Lung (tissue), 12 donors: ENCODE data around the gene XPO5. TPM values are rescaled to one million over a fixed set of nuclear protein-coding genes. Genes with fewer than 3 reads are reported as not detected.
A peak's percentile ranks its signal among the peaks of the same experiment; 100 is the strongest.

Source experiments
- ATAC-seq: fragments of 200-7000 bp; cut with Tn5 transposase; one replicate; pipeline ENCODE4 v1.9.1; 2020; ENCODE audit warnings: moderate number of reproducible peaks; ENCODE audit not compliant: insufficient read depth, low FRiP score
- DNase-seq, 3 donors: peaks; one replicate each; pipeline ENCODE4 v3.0.0-alpha.2; 2013 to 2017
- H3K27ac ChIP-seq, 2 donors: one replicate each; pipeline ENCODE4 v1.5.1; 2013; ENCODE audit warnings: mild to moderate bottlenecking in 2 of 2, moderate library complexity in 2 of 2, control low read depth in 1 of 2, inconsistent platforms in 1 of 2, low read depth in 1 of 2, low read length in 1 of 2
- H3K27me3 ChIP-seq, 3 donors: one replicate each; pipeline ENCODE4 v1.5.1; 2013; ENCODE audit warnings: low read length in 2 of 3; ENCODE audit not compliant: control insufficient read depth in 3 of 3, insufficient read depth in 3 of 3
- H3K36me3 ChIP-seq, 4 donors: one replicate each; pipeline ENCODE4 v1.5.1; 2013; ENCODE audit warnings: low read length in 4 of 4, mild to moderate bottlenecking in 1 of 4, moderate library complexity in 1 of 4; ENCODE audit not compliant: control insufficient read depth in 4 of 4, insufficient read depth in 4 of 4
- H3K4me1 ChIP-seq, 5 donors: one replicate each; pipeline ENCODE4 v1.5.1; 2013; ENCODE audit warnings: low read length in 5 of 5, mild to moderate bottlenecking in 2 of 5, moderate library complexity in 1 of 5; ENCODE audit not compliant: control insufficient read depth in 5 of 5, insufficient read depth in 5 of 5
- H3K4me3 ChIP-seq: one replicate; pipeline ENCODE4 v1.5.1; 2013; ENCODE audit warnings: mild to moderate bottlenecking, control low read depth, moderate library complexity
- H3K9ac ChIP-seq, 2 donors: one replicate each; pipeline ENCODE4 v1.5.1; 2013; ENCODE audit warnings: low read length in 2 of 2, control low read depth in 1 of 2; ENCODE audit not compliant: insufficient read depth in 1 of 2
- H3K9me3 ChIP-seq, 4 donors: one replicate each; pipeline ENCODE4 v1.5.1; 2013; ENCODE audit warnings: low read length in 3 of 4, mild to moderate bottlenecking in 1 of 4, moderate library complexity in 1 of 4; ENCODE audit not compliant: control insufficient read depth in 4 of 4, insufficient read depth in 3 of 4
- CTCF ChIP-seq: IDR thresholded peaks from 2 replicates; pipeline ENCODE4 v1.5.1; 2012; ENCODE audit warnings: mild to moderate bottlenecking; ENCODE audit errors: control extremely low read depth, extremely low read depth
- WGBS, 2 donors: extraction: QIAGEN DNeasy Blood & Tissue Kit; methylation state at CpG; one replicate each; pipeline ENCODE4 v1.1.7; 2013; 5-methylcytosine and 5-hydroxymethylcytosine counted together
- polyA plus RNA-seq, 2 donors: library from polyadenylated mRNA; stranded (reverse); fragments of 200-250 nt; gene quantifications; one replicate each; pipeline ENCODE4 v1.2.1, GENCODE V29; 2013
- total RNA-seq, 2 donors: library from RNA; depleted of rRNA in 1 of 2; stranded (reverse); fragments of >200 nt in 1 of 2; gene quantifications; one replicate each; pipeline ENCODE4 v1.2.1, GENCODE V29; 2014 to 2021
- donor health status: control.
- donor health status: control.
- donor health status: Bipolar disorder and iron deficiency.
- donor health status: healthy.
- donor health status: DM: yes; HTN: yes; CAD: no.

Gene XPO5
- total and polyA plus RNA-seq, 4 donors, result 9.3 to 30.1 (median 16.3) TPM

GRCh38 chr6:43582911-43583310 is 7.1 kb upstream of the XPO5 start:
- H3K4me3 ChIP-seq, result no peak overlapping the region
- H3K36me3 ChIP-seq, result peaks cover 13 to 22% (median 19%) of the 10 kb centered on the region in 4 donors
- H3K27me3 ChIP-seq, result no peaks in the 10 kb centered on the region
- no peak overlapping the region for H3K9ac ChIP-seq
- TF ChIP-seq CTCF, result no peak
- H3K4me1 ChIP-seq, result peaks cover 0 to under 1% (median 0%) of the 10 kb centered on the region in 5 donors
- no peak overlapping the region for H3K27ac ChIP-seq
- ATAC-seq (no peak), DNase-seq (no peak)
- no peaks in the 10 kb centered on the region for H3K9me3 ChIP-seq
- WGBS, 2 donors, result 82 to 96% methylated on average over 5 of the region's 5 CpGs

- peaks cover 0 to 15% (median 6%) of the 10 kb centered on the region in 5 donors for H3K4me1 ChIP-seq
- peaks cover 3 to 13% (median 6%) of the 10 kb centered on the region in 4 donors for H3K36me3 ChIP-seq
- no peaks in the 10 kb centered on the region for H3K9me3 ChIP-seq
- no peak overlapping the region for H3K9ac ChIP-seq
- H3K4me3 ChIP-seq, result no peak overlapping the region
- ATAC-seq, result no peak
- DNase-seq, result no peak
- TF ChIP-seq CTCF, result no peak
- WGBS, 2 donors, result 77 to 86% methylated on average over 2 of the region's 2 CpGs
- H3K27me3 ChIP-seq, result no peaks in the 10 kb centered on the region
- H3K27ac ChIP-seq, result peak overlapping the region in 1 of 2 donors; percentile 17
Observed at GRCh38 chr6:43579171-43579570, 3.3 kb upstream of the XPO5 start.

GRCh38 chr6:43578748-43579147 is 2.9 kb upstream of the XPO5 start:
- Histone ChIP-seq H3K9ac (no peak overlapping the region), H3K27ac (peak overlapping the region in 1 of 2 donors; percentile 17)
- TF ChIP-seq CTCF, result no peak

More at GRCh38 chr6:43578748-43579147, 2.9 kb upstream of the XPO5 start:
- DNase-seq (no peak), ATAC-seq (no peak)
- H3K4me3 ChIP-seq, result no peak overlapping the region
- H3K4me1 ChIP-seq, result peaks cover 0 to 15% (median 6%) of the 10 kb centered on the region in 5 donors
- 88 to 89% methylated on average over 3 of the region's 3 CpGs for WGBS, 2 donors
- no peaks in the 10 kb centered on the region for H3K27me3 ChIP-seq
- no peaks in the 10 kb centered on the region for H3K9me3 ChIP-seq
- H3K36me3 ChIP-seq, result peaks cover 2 to 9% (median 3%) of the 10 kb centered on the region in 4 donors
